Effector memory CD4-positive, alpha-beta T cell (primary cell): ENCODE results near the gene ADAM10.

Experiments
- DNase-seq, 3 donors: peaks; one replicate each; pipeline ENCODE4 v3.0.0-alpha.2; 2020
- H3K27ac ChIP-seq: 2 replicates; pipeline ENCODE4 v1.7.0; 2013; ENCODE audit warnings: mild to moderate bottlenecking, low read length, moderate library complexity; ENCODE audit not compliant: insufficient read depth, poor library complexity, severe bottlenecking
- H3K27me3 ChIP-seq: replicated peaks from 2 replicates; pipeline ENCODE4 v1.7.0; 2013; ENCODE audit warnings: mild to moderate bottlenecking, low read length; ENCODE audit not compliant: insufficient read depth, control insufficient read depth, poor library complexity, severe bottlenecking
- H3K36me3 ChIP-seq: 2 replicates; pipeline ENCODE4 v1.7.0; 2013; ENCODE audit warnings: mild to moderate bottlenecking, low read length, moderate library complexity; ENCODE audit not compliant: control insufficient read depth, insufficient read depth
- H3K4me1 ChIP-seq: 2 replicates; pipeline ENCODE4 v1.7.0; 2013; ENCODE audit warnings: low read length, mild to moderate bottlenecking; ENCODE audit not compliant: control insufficient read depth, insufficient read depth, poor library complexity, severe bottlenecking
- H3K4me3 ChIP-seq: 2 replicates; pipeline ENCODE4 v1.7.0; 2013; ENCODE audit warnings: low read length, low read depth, mild to moderate bottlenecking; ENCODE audit not compliant: insufficient read depth, poor library complexity, severe bottlenecking
- H3K9me3 ChIP-seq: 2 replicates; pipeline ENCODE4 v1.7.0; 2013; ENCODE audit warnings: mild to moderate bottlenecking, low read length, moderate library complexity; ENCODE audit not compliant: control insufficient read depth

The ADAM10 gene

DNA sequence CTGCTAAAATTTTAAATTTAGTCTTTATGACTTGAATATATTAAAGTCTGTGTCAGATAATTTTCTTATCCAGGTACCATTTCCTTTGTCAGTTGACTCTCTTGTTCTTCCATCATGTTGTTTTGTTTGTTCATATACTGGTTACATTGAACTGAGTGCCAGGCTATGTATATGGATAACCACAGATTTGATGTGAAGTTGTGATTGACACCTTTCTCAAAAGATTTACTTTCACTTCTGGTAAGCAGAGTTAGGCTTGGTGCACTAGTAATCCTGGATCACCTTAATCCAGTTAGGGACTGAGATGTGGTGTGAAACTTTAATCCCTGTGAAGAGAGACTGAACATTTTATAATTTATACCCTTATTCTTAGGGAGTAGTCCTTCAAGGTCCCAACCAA is 99.4 kb downstream of the ADAM10 start:
- H3K4me1 ChIP-seq = no peaks in the 10 kb centered on the region
- no peaks in the 10 kb centered on the region for H3K27me3 ChIP-seq
- no peak overlapping the region for H3K27ac ChIP-seq
- no peak for DNase-seq
- H3K9me3 ChIP-seq = no peaks in the 10 kb centered on the region
- peaks cover 10% of the 10 kb centered on the region for H3K36me3 ChIP-seq
- no peak overlapping the region for H3K4me3 ChIP-seq

GRCh38 chr15:58649175-58649574 is 100.3 kb downstream of the ADAM10 start:
- Histone ChIP-seq H3K27me3 (no peaks in the 10 kb centered on the region), H3K9me3 (no peaks in the 10 kb centered on the region), H3K27ac (no peak overlapping the region), H3K4me3 (no peak overlapping the region), H3K4me1 (no peaks in the 10 kb centered on the region), H3K36me3 (peaks cover 3% of the 10 kb centered on the region)
- DNase-seq = no peak

GRCh38 chr15:58643996-58644395 is 105.5 kb downstream of the ADAM10 start:
- no peak overlapping the region for H3K27ac ChIP-seq
- H3K36me3 ChIP-seq = peaks cover 26% of the 10 kb centered on the region
- no peaks in the 10 kb centered on the region for H3K27me3 ChIP-seq
- no peaks in the 10 kb centered on the region for H3K4me1 ChIP-seq
- no peak for DNase-seq
- H3K9me3 ChIP-seq = no peaks in the 10 kb centered on the region
- H3K4me3 ChIP-seq = no peak overlapping the region

DNA sequence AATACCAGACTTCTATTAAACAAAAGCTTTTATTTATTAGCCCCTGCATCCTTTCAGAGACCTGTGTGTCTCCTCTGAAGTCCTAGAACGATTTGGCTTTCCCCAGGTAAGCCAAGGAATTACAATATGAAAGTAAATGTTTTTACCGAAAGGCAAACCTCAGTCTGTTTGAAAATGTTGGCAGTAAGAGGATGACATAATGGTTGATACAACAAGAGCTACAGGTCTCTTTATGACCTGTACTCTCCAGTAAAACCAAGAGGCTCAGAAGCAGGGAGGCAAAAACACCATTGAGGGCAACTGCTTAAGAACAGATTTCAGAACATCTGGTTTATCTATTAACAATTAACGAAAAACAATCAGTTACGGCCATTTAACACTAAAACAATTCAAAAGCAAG is 107.8 kb downstream of the ADAM10 start:
- DNase-seq = no peak
- Histone ChIP-seq H3K9me3 (no peaks in the 10 kb centered on the region), H3K4me1 (no peaks in the 10 kb centered on the region), H3K27ac (no peak overlapping the region), H3K27me3 (no peaks in the 10 kb centered on the region), H3K36me3 (peaks cover 32% of the 10 kb centered on the region), H3K4me3 (no peak overlapping the region)

GRCh38 chr15:58639992-58640391 is 109.5 kb downstream of the ADAM10 start:
- Histone ChIP-seq H3K9me3 (no peaks in the 10 kb centered on the region), H3K27me3 (no peaks in the 10 kb centered on the region), H3K27ac (no peak overlapping the region), H3K4me1 (no peaks in the 10 kb centered on the region), H3K4me3 (no peak overlapping the region), H3K36me3 (peaks cover 32% of the 10 kb centered on the region)
- DNase-seq = no peak

GRCh38 chr15:58639002-58639756 is 110.3 kb downstream of the ADAM10 start:
- Histone ChIP-seq H3K4me1 (no peaks in the 10 kb centered on the region), H3K27ac (no peak overlapping the region), H3K36me3 (peaks cover 31% of the 10 kb centered on the region), H3K27me3 (no peaks in the 10 kb centered on the region), H3K9me3 (no peaks in the 10 kb centered on the region), H3K4me3 (no peak overlapping the region)
- DNase-seq = no peak

DNA sequence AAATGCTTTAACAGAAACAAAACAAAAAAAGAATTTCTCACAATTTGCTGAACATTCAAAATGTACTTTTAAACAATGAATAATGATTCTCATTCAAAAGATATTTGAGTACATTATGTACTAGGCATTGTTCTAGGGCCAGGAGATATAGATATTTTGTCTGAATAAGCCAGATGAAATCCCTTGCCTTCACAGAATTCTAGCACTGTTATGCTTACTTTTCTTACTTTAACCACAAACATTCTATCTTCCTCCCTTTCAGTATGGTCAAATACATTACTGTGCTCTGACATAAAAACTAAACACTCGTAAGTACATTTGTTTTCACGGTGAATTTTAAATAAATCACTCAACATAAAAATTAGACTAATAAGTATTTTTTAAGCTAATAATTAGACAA is 116.7 kb downstream of the ADAM10 start:
- no peak for DNase-seq
- H3K27me3 ChIP-seq = no peaks in the 10 kb centered on the region
- no peaks in the 10 kb centered on the region for H3K9me3 ChIP-seq
- no peak overlapping the region for H3K4me3 ChIP-seq
- peaks cover 9% of the 10 kb centered on the region for H3K4me1 ChIP-seq
- no peak overlapping the region for H3K27ac ChIP-seq
- no peaks in the 10 kb centered on the region for H3K36me3 ChIP-seq

GRCh38 chr15:58631319-58631718 is 118.2 kb downstream of the ADAM10 start:
- no peak overlapping the region for H3K4me3 ChIP-seq
- H3K9me3 ChIP-seq = no peaks in the 10 kb centered on the region
- H3K36me3 ChIP-seq = no peaks in the 10 kb centered on the region
- no peak for DNase-seq
- no peaks in the 10 kb centered on the region for H3K27me3 ChIP-seq
- H3K4me1 ChIP-seq = peaks cover 16% of the 10 kb centered on the region
- H3K27ac ChIP-seq = no peak overlapping the region

DNA sequence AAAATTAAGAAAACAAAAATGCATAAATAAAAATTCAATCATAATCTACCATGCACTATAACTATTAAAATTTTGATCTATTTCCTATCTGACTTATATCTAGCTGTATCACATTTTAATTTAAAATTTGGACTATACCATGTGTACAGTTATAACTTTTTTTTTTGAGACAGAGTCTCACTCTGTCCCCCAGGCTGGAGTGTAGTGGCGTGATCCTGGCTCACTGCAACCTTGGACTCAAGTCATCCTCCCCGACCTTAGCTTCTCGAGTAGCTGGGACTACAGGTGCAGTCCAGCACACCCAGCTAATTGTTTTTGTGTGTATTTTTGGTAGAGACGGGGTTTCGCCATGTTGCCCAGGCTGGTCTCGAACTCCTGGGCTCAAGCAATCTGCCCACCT is 119.9 kb downstream of the ADAM10 start:
- Histone ChIP-seq H3K27ac (no peak overlapping the region), H3K9me3 (no peaks in the 10 kb centered on the region), H3K27me3 (no peaks in the 10 kb centered on the region), H3K4me1 (peaks cover 16% of the 10 kb centered on the region), H3K36me3 (no peaks in the 10 kb centered on the region), H3K4me3 (no peak overlapping the region)
- DNase-seq = no peak

GRCh38 chr15:58628206-58628947 is 121.1 kb downstream of the ADAM10 start:
- Histone ChIP-seq H3K27ac (peak overlapping the region; percentile 79), H3K4me1 (peaks cover 16% of the 10 kb centered on the region), H3K36me3 (no peaks in the 10 kb centered on the region), H3K9me3 (no peaks in the 10 kb centered on the region), H3K4me3 (peak overlapping the region; percentile 51), H3K27me3 (no peaks in the 10 kb centered on the region)
- no peak for DNase-seq
